Activated CD8-positive, alpha-beta T cell treated with anti-CD3 and anti-CD28 coated beads for 36 hours (primary cell): Measurements from ENCODE around the gene TMEM267. TPM values are rescaled to one million over a fixed set of nuclear protein-coding genes. Genes with fewer than 3 reads are reported as not detected.
"Not testable (repeated sequence)": the region's sequence is repeated elsewhere in the genome, so short reads cannot be mapped to it uniquely, and the experiment has no call there.

Experiments
- ATAC-seq: fragments of 200-7000 bp; cut with Tn5 transposase; one replicate; pipeline ENCODE4 v1.10.0; 2021; ENCODE audit warnings: mild to moderate bottlenecking, moderate library complexity
- CTCF ChIA-PET: fragments of 350-600 bp; sonication (Branson Sonifier 250); formaldehyde crosslinking; loops from one replicate; lab custom pipeline; 2021; ENCODE audit warnings: antibody characterized with exemption; lab: Charles Lee
- POLR2A ChIA-PET: fragments of 350-600 bp; sonication (Branson Sonifier 250); formaldehyde crosslinking; loops from one replicate; lab custom pipeline; 2021; ENCODE audit warnings: antibody characterized with exemption; lab: Charles Lee
- DNase-seq: peaks from one replicate; pipeline ENCODE4 v3.0.0-alpha.2; 2020
- H3K27ac Mint-ChIP-seq: one replicate; pipeline ENCODE4 v1.8.0; 2021; ENCODE audit warnings: mild to moderate bottlenecking, mixed read lengths
- H3K27me3 Mint-ChIP-seq: one replicate; pipeline ENCODE4 v1.8.0; 2021; ENCODE audit warnings: mixed read lengths
- H3K36me3 Mint-ChIP-seq: one replicate; pipeline ENCODE4 v1.8.0; 2021; ENCODE audit warnings: low read depth, mixed read lengths
- H3K4me1 Mint-ChIP-seq: one replicate; pipeline ENCODE4 v1.8.0; 2021; ENCODE audit warnings: low read depth, mixed read lengths
- H3K4me3 Mint-ChIP-seq: one replicate; pipeline ENCODE4 v1.8.0; 2021; ENCODE audit warnings: mild to moderate bottlenecking, moderate library complexity, mixed read lengths
- H3K9me3 Mint-ChIP-seq: one replicate; pipeline ENCODE4 v1.8.0; 2021; ENCODE audit warnings: mixed read lengths
- CTCF ChIP-seq: fragments of 200-600 bp; IDR thresholded peaks from one replicate; pipeline ENCODE4 v1.8.0; 2022; ENCODE audit warnings: antibody characterized with exemption, mild to moderate bottlenecking
- intact Hi-C: fragments of 100-400 bp; cut with micrococcal nuclease; formaldehyde crosslinking; loops from one replicate; pipeline ENCODE4 v1.10.0; 2022
- total RNA-seq, 2 experiments: library from RNA; stranded (reverse); gene quantifications; one replicate each; pipeline ENCODE4 v1.2.3, GENCODE V29; 2021

TMEM267 gene
- total RNA-seq, 2 experiments from 2014 or later = 14.4 to 20.0 TPM

- Mint-ChIP-seq H3K9me3 (no peaks in the 10 kb centered on the region), H3K36me3 (peaks cover 16% of the 10 kb centered on the region), H3K27ac (peak overlapping the region; percentile 97), H3K4me3 (peak overlapping the region; percentile 85), H3K27me3 (no peaks in the 10 kb centered on the region), H3K4me1 (peaks cover 25% of the 10 kb centered on the region)
- DNase-seq = no peak
- TF ChIP-seq CTCF = no peak
- intact Hi-C loops = no loop called here
- ChIA-PET POLR2A (interaction anchor here (0.9 to 1.3 kb wide), 4 partner anchors 28 to 395 kb away, joined by 3 to 13 read pairs (median 3); partner anchors contain the start of genes TMEM267 and ZNF131), CTCF (interaction anchor here (1.1 to 2.7 kb wide), 2 partner anchors 31 to 34 kb away, joined by 3 to 18 read pairs; partner anchors contain the start of gene TMEM267)
- no peak for ATAC-seq
Observed at GRCh38 chr5:43515678-43516048, 32.0 kb upstream of the TMEM267 start.

- Mint-ChIP-seq H3K9me3 (no peaks in the 10 kb centered on the region), H3K4me1 (peaks cover 25% of the 10 kb centered on the region), H3K36me3 (peaks cover 17% of the 10 kb centered on the region), H3K4me3 (peak within 1 kb of the TSS; percentile 85), H3K27me3 (no peaks in the 10 kb centered on the region), H3K27ac (peak within 1 kb of the TSS; percentile 97)
- ChIA-PET POLR2A (interaction anchor here (0.9 to 1.3 kb wide), 5 partner anchors 29 to 473 kb away, joined by 3 to 13 read pairs (median 3); partner anchors contain the start of genes TMEM267 and ZNF131), CTCF (interaction anchor here (0.6 to 2.7 kb wide), 3 partner anchors 30 to 116 kb away, joined by 3 to 18 read pairs (median 3); partner anchors contain the start of gene TMEM267)
- no peak for TF ChIP-seq CTCF
- intact Hi-C loops = no loop called here
- DNase-seq (peak; percentile 95), ATAC-seq (peak; percentile 96)
Observed at GRCh38 chr5:43514816-43515677, 31.4 kb upstream of the TMEM267 start, which contains the start of gene C5orf34. C5orf34 (minus strand) TSS chr5:43515148; CDS start chr5:43509339, 5,809 bp downstream.

GRCh38 chr5:43514471-43514815 is 30.8 kb upstream of the TMEM267 start:
- POLR2A ChIA-PET = interaction anchor here (0.6 to 1.3 kb wide), 4 partner anchors 29 to 473 kb away, joined by 3 to 13 read pairs (median 4); partner anchors contain the start of gene TMEM267
- Mint-ChIP-seq H3K9me3 (no peaks in the 10 kb centered on the region), H3K27ac (peak overlapping the region; percentile 97), H3K36me3 (peaks cover 17% of the 10 kb centered on the region), H3K27me3 (no peaks in the 10 kb centered on the region), H3K4me1 (peaks cover 25% of the 10 kb centered on the region), H3K4me3 (peak overlapping the region; percentile 85)
- DNase-seq (no peak), ATAC-seq (peak; percentile 56)
- no peak for TF ChIP-seq CTCF
- CTCF ChIA-PET = interaction anchor here (2.7 kb wide), 1 partner anchor 30 kb away, joined by 18 read pairs; the partner anchor contains the start of gene TMEM267
- intact Hi-C loops = no loop called here

- ATAC-seq (no peak), DNase-seq (no peak)
- ChIA-PET CTCF (interaction anchor here (2.7 kb wide), 1 partner anchor 29 kb away, joined by 18 read pairs; the partner anchor contains the start of gene TMEM267), POLR2A (interaction anchor here (0.6 kb wide), 1 partner anchor 30 kb away, joined by 5 read pairs; the partner anchor contains the start of gene TMEM267)
- H3K27me3 Mint-ChIP-seq = no peaks in the 10 kb centered on the region
- TF ChIP-seq CTCF = no peak
- intact Hi-C loops = no loop called here
- H3K9me3 Mint-ChIP-seq = no peaks in the 10 kb centered on the region
- peaks cover 17% of the 10 kb centered on the region for H3K36me3 Mint-ChIP-seq
- H3K27ac Mint-ChIP-seq = peak overlapping the region; percentile 97
- H3K4me3 Mint-ChIP-seq = peak overlapping the region; percentile 85
- peaks cover 25% of the 10 kb centered on the region for H3K4me1 Mint-ChIP-seq
Observed at GRCh38 chr5:43514025-43514424, 30.4 kb upstream of the TMEM267 start.

GRCh38 chr5:43511062-43511461 is 27.4 kb upstream of the TMEM267 start:
- intact Hi-C loops, DNase-seq, H3K27me3 Mint-ChIP-seq, H3K4me3 Mint-ChIP-seq, H3K9me3 Mint-ChIP-seq, H3K27ac Mint-ChIP-seq, CTCF ChIA-PET, ATAC-seq, POLR2A ChIA-PET: not testable (repeated sequence)
- H3K4me1 Mint-ChIP-seq = peaks cover 23% of the 10 kb centered on the region
- H3K36me3 Mint-ChIP-seq = peaks cover 22% of the 10 kb centered on the region
